ENCODE data around the gene PCSK5.

The PCSK5 gene

GRCh38 chr9:75889977-75890471, 449 bp upstream of the PCSK5 start:
- peak; percentile 50 to 63 (median 62) for DNase-seq

- DNase-seq = peak in 3 of 4 experiments; percentile 5 to 46 (median 32)
Measured at GRCh38 chr9:75891277-75891741, 836 bp downstream of the PCSK5 start.

GRCh38 chr9:75891771-75892215, 1.3 kb downstream of the PCSK5 start:
- DNase-seq = peak in 3 of 4 experiments; percentile 19 to 41 (median 33)

- peak in 3 of 4 experiments; percentile 6 to 26 (median 22) for DNase-seq
Measured at GRCh38 chr9:75892216-75892911, 1.9 kb downstream of the PCSK5 start.

GRCh38 chr9:75893106-75893505, 2.6 kb downstream of the PCSK5 start:
- DNase-seq = peak; percentile 46 to 71 (median 52)

- no peak for DNase-seq
Measured at GRCh38 chr9:75894566-75894965, 4.1 kb downstream of the PCSK5 start.

GRCh38 chr9:75895112-75895511, 4.6 kb downstream of the PCSK5 start:
- no peak for DNase-seq

- DNase-seq = no peak
Measured at GRCh38 chr9:75896193-75896592, 5.7 kb downstream of the PCSK5 start.

GRCh38 chr9:75900893-75901524, 10.5 kb downstream of the PCSK5 start:
- peak in 2 of 4 experiments; percentile 7 to 16 for DNase-seq

- DNase-seq = no peak
Measured at GRCh38 chr9:75903785-75904360, 13.4 kb downstream of the PCSK5 start.

- no peak for DNase-seq
Measured at GRCh38 chr9:75904364-75904763, 13.9 kb downstream of the PCSK5 start.

GRCh38 chr9:75906531-75906930, 16.1 kb downstream of the PCSK5 start:
- no peak for DNase-seq

GRCh38 chr9:75907329-75907728, 16.9 kb downstream of the PCSK5 start:
- DNase-seq = no peak

- no peak for DNase-seq
Measured at GRCh38 chr9:75907923-75908322, 17.4 kb downstream of the PCSK5 start.

- DNase-seq = no peak
Measured at GRCh38 chr9:75909776-75910175, 19.3 kb downstream of the PCSK5 start.

GRCh38 chr9:75910731-75911130, 20.3 kb downstream of the PCSK5 start:
- no peak for DNase-seq

GRCh38 chr9:75911390-75911789, 20.9 kb downstream of the PCSK5 start:
- DNase-seq = no peak

GRCh38 chr9:75912951-75913350, 22.5 kb downstream of the PCSK5 start:
- no peak for DNase-seq

GRCh38 chr9:75914002-75914401, 23.5 kb downstream of the PCSK5 start:
- no peak for DNase-seq

GRCh38 chr9:75914883-75915452, 24.5 kb downstream of the PCSK5 start:
- DNase-seq = no peak

- DNase-seq = no peak
Measured at GRCh38 chr9:75918154-75918553, 27.7 kb downstream of the PCSK5 start.

- DNase-seq = no peak
Measured at GRCh38 chr9:75918909-75919308, 28.4 kb downstream of the PCSK5 start.
